ENCODE data around the gene BCAR3. TPM values are rescaled to one million over a fixed set of nuclear protein-coding genes. Genes with fewer than 3 reads are reported as not detected.

Gene BCAR3
- total and polyA plus RNA-seq, 2 of the 4 experiments (the other 2 are of a cell fraction) = 41.4 to 46.4 TPM

GRCh38 chr1:93531193-93531592 lies 150.4 kb downstream of the BCAR3 start:
- Histone ChIP-seq H4K8ac (ENCODE audit: low read depth in 2 of 2, low read length in 2 of 2) (no peak overlapping the region), H3K4me3 (ENCODE audit: insufficient read depth, low read depth, low read length) (no peak overlapping the region), H3K4ac (ENCODE audit: low read depth, low read length) (no peak overlapping the region), H3K56ac (ENCODE audit: extremely low read depth, insufficient read depth, low read length) (no peak overlapping the region), H2AFZ (replicated peaks; ENCODE audit: low read length, poor library complexity) (no peak overlapping the region), H4K5ac (ENCODE audit: low read depth, low read length) (no peak overlapping the region), H3K23ac (ENCODE audit: low read depth, low read length) (no peak overlapping the region), H3K18ac (ENCODE audit: low read depth, low read length) (no peak overlapping the region), H4K20me1 (ENCODE audit: insufficient read depth, low read length) (no peaks in the 10 kb centered on the region), H3K27me3 (ENCODE audit: control insufficient read depth, insufficient read depth, low read length) (no peaks in the 10 kb centered on the region), H2BK15ac (ENCODE audit: low read depth, low read length) (no peak overlapping the region), H2AK9ac (replicated peaks; ENCODE audit: low read depth, low read length, poor library complexity) (no peak overlapping the region), H2BK20ac (ENCODE audit: low read depth, low read length) (no peak overlapping the region), H2BK5ac (ENCODE audit: low read depth, low read length, poor library complexity, severe bottlenecking) (no peak overlapping the region), H3K36me3 (ENCODE audit: control insufficient read depth, insufficient read depth, low read length) (peaks cover 2% of the 10 kb centered on the region; the same call in 1 of the 2 replicates), H3K9me3 (ENCODE audit: control insufficient read depth, insufficient read depth, low read length) (no peaks in the 10 kb centered on the region), H2BK120ac (ENCODE audit: low read depth, low read length) (no peak overlapping the region), H3K27ac (ENCODE audit: insufficient read depth, low read length) (no peak overlapping the region), H4K91ac (ENCODE audit: insufficient read depth, low read depth, low read length) (no peak overlapping the region), H3K14ac (replicated peaks; ENCODE audit: low read depth, low read length) (no peak overlapping the region), H3K9ac (ENCODE audit: low read depth, low read length) (no peak overlapping the region), H2AK5ac (ENCODE audit: low read depth, low read length) (no peak overlapping the region), H3K4me1 (ENCODE audit: control insufficient read depth, insufficient read depth, low read length) (no peaks in the 10 kb centered on the region), H3K4me2 (ENCODE audit: low read depth, low read length) (no peak overlapping the region), H3K79me1 (ENCODE audit: low read depth in 1 of 2, low read length in 2 of 2) (no peaks in the 10 kb centered on the region), H3K9me1 (ENCODE audit: insufficient read depth, low read length) (no peaks in the 10 kb centered on the region)
- CTCF ChIA-PET = no interaction called here
- in situ Hi-C loops (cut with MboI; ENCODE audit: low sequenced_read_pairs) = no loop called here
- BruUV-seq (replicated peaks) = no TSS peak
- POLR2A ChIA-PET (ENCODE audit: unreplicated experiment) = no interaction called here
- WGBS, 2 experiments (ENCODE audit: extremely low coverage in 2 of 2, insufficient read length in 1 of 2) = no CpG with 5 or more reads among the region's 2 CpGs
- ATAC-seq (ENCODE audit: low read depth) (no peak), DNase-seq (no peak)
- no peak for TF ChIP-seq BHLHE40 (IDR thresholded peaks at IDR 0.05; ENCODE audit: low read depth, low read length)
- TF ChIP-seq ELK1 (IDR thresholded peaks at IDR 0.05; ENCODE audit: borderline replicate concordance, low read depth, low read length) = no peak
- intact Hi-C loops (cut with micrococcal nuclease) = no loop called here
- dilution Hi-C loops (cut with HindIII; ENCODE audit: low sequenced_read_pairs, unreplicated experiment) = no loop called here

Measured in IMR-90 (cell line).